IPS-20b (cell line): Measurements from ENCODE around the gene CPPED1.

Source experiments
- H3K27ac ChIP-seq: one replicate; pipeline ENCODE4 v1.5.1; 2013; ENCODE audit warnings: low read length
- H3K27me3 ChIP-seq: 2 replicates; pipeline ENCODE4 v1.6.1; 2013; ENCODE audit warnings: mild to moderate bottlenecking, low read length, inconsistent platforms; ENCODE audit not compliant: insufficient read depth
- H3K36me3 ChIP-seq: 2 replicates; pipeline ENCODE4 v1.6.1; 2013; ENCODE audit warnings: low read depth, mild to moderate bottlenecking, inconsistent platforms, low read length, moderate library complexity; ENCODE audit not compliant: insufficient read depth
- H3K4me1 ChIP-seq: 2 replicates; pipeline ENCODE4 v1.6.1; 2013; ENCODE audit warnings: mild to moderate bottlenecking, control low read depth, inconsistent platforms, low read length, moderate library complexity; ENCODE audit not compliant: insufficient read depth
- H3K4me3 ChIP-seq: 2 replicates; pipeline ENCODE4 v1.5.1; 2013; ENCODE audit warnings: mild to moderate bottlenecking, low read length, inconsistent platforms
- H3K9ac ChIP-seq: 2 replicates; pipeline ENCODE4 v1.6.1; 2013; ENCODE audit warnings: low read depth, mild to moderate bottlenecking, inconsistent platforms, low read length, moderate library complexity
- H3K9me3 ChIP-seq: 2 replicates; pipeline ENCODE4 v1.6.1; 2013; ENCODE audit warnings: mild to moderate bottlenecking, low read depth, low read length, inconsistent platforms; ENCODE audit not compliant: insufficient read depth

The CPPED1 gene

DNA sequence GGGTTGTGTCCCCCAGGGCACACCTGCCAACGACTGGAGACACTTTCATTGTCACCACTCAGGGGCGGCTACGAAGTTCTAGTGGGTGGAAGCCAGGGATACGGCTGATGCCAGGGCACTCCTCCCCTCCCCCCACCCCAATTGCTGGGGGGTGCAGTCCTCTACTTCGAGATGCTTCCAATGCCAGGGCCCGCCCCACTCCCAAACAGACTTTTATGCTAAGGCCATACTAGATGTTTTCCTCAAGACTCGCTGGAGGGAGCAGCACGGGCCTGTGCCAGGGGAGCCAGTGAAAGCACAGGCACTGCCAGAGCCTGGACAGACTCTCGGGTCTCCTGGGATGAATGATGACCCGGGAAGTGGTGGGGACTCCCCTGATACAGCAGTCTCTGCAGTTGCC lies 178.0 kb downstream of the CPPED1 start:
- Histone ChIP-seq H3K36me3 (no peaks in the 10 kb centered on the region), H3K9ac (no peak overlapping the region), H3K4me3 (no peak overlapping the region), H3K27ac (no peak overlapping the region), H3K4me1 (no peaks in the 10 kb centered on the region), H3K9me3 (no peaks in the 10 kb centered on the region), H3K27me3 (no peaks in the 10 kb centered on the region)

DNA sequence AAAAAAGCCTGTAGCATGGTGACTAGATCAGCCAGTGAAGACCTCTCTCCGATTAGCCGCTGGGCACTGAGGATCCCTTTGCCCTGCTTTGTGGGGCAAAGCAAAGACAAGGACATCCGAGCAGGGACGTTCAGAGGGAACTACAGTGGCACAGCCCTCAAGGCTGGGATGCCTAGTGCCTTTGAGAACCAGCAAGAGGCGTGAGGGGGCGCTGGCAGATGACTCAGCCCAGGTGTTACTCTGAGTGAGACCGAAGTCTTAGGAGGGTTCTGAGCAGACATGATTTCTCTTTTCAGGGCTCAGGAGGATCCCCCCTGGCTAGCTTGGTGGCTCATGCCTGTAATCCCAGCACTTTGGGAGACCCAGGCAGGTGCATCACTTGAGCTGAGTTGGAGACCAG lies 178.6 kb downstream of the CPPED1 start:
- H3K36me3 ChIP-seq, result no peaks in the 10 kb centered on the region
- no peaks in the 10 kb centered on the region for H3K4me1 ChIP-seq
- H3K4me3 ChIP-seq, result no peak overlapping the region
- H3K9me3 ChIP-seq, result no peaks in the 10 kb centered on the region
- no peak overlapping the region for H3K9ac ChIP-seq
- H3K27ac ChIP-seq, result no peak overlapping the region
- no peaks in the 10 kb centered on the region for H3K27me3 ChIP-seq

DNA sequence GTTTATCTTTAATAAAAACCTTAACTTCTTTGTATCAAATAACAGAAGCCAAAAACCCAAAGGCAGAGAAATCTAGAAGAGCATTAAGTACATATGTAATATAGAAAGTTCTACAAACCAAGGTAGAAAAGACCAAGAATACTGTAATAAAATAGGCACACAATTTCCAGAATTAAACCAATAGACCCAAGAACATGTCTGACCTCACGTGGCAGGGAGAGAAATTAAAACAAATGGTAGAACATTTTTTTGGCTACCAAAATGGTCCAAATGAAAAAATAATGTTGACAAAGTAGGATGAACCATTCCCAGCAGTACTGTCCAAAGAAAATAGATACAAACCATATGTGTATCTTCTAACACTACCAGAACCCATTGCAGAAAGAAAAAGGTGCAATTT lies 183.5 kb downstream of the CPPED1 start:
- no peaks in the 10 kb centered on the region for H3K4me1 ChIP-seq
- no peaks in the 10 kb centered on the region for H3K36me3 ChIP-seq
- no peak overlapping the region for H3K27ac ChIP-seq

DNA sequence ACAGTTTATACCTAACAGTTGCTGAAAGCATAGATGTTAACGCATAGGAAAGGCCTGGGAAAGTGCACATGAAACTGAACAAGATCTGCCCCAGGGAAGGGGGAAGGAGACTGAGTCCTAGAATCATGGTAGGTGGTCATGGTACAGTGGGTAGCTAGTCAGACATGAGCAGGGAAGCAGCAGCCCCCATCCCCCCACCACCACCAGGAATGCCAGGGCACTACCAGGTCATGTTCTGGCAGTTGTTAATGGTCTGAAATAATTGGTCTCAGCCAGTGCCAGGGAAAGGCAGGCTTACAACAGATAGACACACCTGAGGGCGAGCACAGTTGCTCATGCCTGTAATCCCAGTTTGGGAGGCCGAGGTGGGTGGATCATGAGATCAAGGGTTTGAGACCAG lies 185.2 kb downstream of the CPPED1 start:
- H3K27me3 ChIP-seq, result no peaks in the 10 kb centered on the region
- no peaks in the 10 kb centered on the region for H3K36me3 ChIP-seq
- no peaks in the 10 kb centered on the region for H3K9me3 ChIP-seq
- peaks cover 8% of the 10 kb centered on the region for H3K4me1 ChIP-seq
- H3K4me3 ChIP-seq, result no peak overlapping the region
- H3K9ac ChIP-seq, result no peak overlapping the region
- no peak overlapping the region for H3K27ac ChIP-seq

More for the DNA sequence above, 183.5 kb downstream of the CPPED1 start:
- H3K4me3 ChIP-seq, result no peak overlapping the region
- no peaks in the 10 kb centered on the region for H3K9me3 ChIP-seq
- H3K27me3 ChIP-seq, result no peaks in the 10 kb centered on the region
- no peak overlapping the region for H3K9ac ChIP-seq

DNA sequence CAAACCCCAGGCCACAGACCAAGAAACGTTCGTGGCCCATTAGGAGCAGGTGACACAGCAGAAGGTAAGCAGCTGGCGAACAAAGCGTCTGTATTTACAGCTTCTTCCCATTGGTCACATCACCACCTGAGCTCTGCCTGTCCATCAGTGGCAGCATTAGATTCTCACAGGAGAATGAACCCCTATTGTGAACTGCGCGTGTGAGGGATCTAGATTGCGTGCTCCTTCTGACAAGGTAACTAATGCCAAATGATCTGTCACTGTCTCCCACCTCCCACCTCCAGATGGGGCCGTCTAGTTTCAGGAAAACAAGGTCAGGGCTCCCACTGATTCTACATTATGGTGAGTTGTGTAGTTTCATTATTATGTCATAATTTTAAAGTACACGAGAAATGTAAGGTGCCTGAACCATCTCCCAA lies 186.3 kb downstream of the CPPED1 start:
- no peak overlapping the region for H3K27ac ChIP-seq
- H3K9ac ChIP-seq, result no peak overlapping the region
- H3K36me3 ChIP-seq, result no peaks in the 10 kb centered on the region
- no peaks in the 10 kb centered on the region; the same call in 1 of the 2 replicates for H3K27me3 ChIP-seq
- H3K9me3 ChIP-seq, result no peaks in the 10 kb centered on the region
- no peak overlapping the region for H3K4me3 ChIP-seq
- peaks cover 18% of the 10 kb centered on the region for H3K4me1 ChIP-seq

DNA sequence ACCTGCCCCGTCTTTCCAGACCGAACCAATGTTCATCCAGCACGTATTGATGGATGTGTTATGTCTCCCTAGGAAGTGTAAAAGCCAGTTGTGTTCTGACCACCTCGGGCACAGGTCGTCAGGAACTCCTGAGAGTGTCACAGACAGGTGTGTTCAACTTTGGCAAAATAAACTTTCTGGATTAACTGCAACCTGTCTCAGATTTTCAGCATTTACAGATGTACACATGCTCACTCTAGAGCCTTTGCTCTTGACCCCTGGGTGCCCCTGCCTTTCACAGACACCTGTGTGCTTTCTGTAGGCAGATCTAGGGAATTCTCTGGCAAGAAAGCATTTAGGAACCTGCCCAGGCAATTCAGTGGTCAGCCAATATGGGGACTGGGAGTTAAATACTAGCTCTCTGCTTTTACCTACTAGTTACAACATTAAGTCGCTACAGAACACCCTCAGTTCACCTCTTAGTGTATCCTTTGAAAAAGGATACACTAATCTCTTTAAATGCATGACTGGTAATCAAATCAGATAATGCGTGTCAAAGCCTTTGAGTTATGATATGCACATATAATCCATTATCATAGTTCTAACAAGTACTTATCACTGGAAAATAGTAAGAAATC lies 188.9 kb downstream of the CPPED1 start:
- Histone ChIP-seq H3K27me3 (no peaks in the 10 kb centered on the region; the same call in 1 of the 2 replicates), H3K9ac (no peak overlapping the region), H3K9me3 (no peaks in the 10 kb centered on the region), H3K36me3 (no peaks in the 10 kb centered on the region), H3K4me3 (no peak overlapping the region), H3K4me1 (peaks cover 18% of the 10 kb centered on the region), H3K27ac (no peak overlapping the region)

DNA sequence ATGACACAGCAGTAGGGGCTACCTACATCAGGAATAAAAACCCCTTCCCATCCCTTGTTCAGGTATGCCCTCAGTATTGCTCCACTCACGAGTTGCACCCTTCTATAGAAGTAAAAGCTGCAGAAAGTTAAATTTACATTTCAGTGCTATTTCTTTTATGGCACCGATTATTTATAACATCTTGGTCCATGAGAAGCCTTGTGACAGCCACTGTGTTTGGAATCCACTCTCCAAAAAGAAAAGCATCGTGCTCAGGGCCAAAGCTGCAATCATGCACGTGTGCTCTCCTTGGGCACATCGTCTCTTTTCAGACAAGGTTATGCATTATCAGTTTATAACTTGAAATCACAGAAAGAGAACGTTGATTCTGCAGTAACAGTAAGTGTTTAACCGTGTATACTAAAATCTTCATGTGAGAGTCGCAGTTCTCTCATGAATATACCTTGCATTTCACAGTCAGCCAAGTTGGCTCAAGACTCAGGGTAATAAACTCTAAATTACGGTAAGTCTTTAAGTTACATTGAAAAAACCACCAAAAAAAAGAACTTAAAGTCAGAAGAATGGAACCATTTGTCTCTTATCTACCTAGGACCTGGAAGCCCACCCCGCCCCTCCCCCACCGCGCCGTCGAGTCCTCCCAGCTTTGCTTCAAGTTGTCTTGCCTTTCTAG lies 189.6 kb downstream of the CPPED1 start:
- no peaks in the 10 kb centered on the region for H3K9me3 ChIP-seq
- H3K4me1 ChIP-seq, result peaks cover 18% of the 10 kb centered on the region
- no peak overlapping the region for H3K27ac ChIP-seq
- H3K9ac ChIP-seq, result no peak overlapping the region
- no peak overlapping the region for H3K4me3 ChIP-seq
- H3K27me3 ChIP-seq, result no peaks in the 10 kb centered on the region; the same call in 1 of the 2 replicates
- H3K36me3 ChIP-seq, result no peaks in the 10 kb centered on the region

DNA sequence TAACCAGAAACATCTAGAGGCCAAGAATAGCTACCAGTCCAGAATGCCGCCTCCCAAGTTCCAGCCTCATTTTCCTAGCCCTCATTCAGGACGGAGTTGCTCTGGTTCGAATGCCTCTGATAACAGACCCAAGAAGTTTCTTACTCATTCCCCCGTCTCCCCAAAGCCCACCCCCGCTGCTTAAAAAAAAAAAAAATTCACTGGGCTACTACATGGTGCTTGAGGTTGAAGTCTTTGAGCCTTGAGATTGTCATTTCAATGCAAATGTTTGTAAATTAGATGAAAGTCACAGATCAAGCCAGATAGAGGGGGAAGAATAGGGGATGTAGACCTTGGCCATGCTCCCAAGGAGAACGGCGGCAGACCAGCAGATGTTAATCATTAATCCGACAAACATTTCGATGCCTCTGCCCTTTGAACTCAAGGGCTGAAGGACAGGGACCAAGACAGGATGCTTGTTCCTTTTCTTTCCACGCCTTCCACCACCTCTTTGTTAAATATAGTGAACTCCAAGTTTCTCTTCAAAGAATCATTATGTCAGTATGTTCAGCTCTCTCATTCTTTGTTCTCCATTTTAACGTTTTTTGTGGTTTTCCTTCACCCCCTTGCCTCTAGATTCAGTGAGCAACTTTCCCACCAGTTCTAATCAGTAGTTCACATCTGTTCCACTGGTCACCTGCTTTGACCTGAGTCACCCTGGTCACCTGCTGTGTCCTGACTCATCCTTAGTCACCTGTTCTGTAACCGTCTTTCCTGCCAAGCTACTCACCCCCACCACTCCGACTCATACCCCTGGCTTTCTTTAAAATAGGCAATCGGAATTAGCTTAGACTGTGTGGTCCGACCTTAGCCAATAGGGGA lies 190.3 kb downstream of the CPPED1 start:
- Histone ChIP-seq H3K4me1 (peaks cover 18% of the 10 kb centered on the region), H3K9me3 (no peaks in the 10 kb centered on the region), H3K27ac (no peak overlapping the region), H3K4me3 (no peak overlapping the region), H3K36me3 (no peaks in the 10 kb centered on the region), H3K27me3 (no peaks in the 10 kb centered on the region; the same call in 1 of the 2 replicates), H3K9ac (no peak overlapping the region)

DNA sequence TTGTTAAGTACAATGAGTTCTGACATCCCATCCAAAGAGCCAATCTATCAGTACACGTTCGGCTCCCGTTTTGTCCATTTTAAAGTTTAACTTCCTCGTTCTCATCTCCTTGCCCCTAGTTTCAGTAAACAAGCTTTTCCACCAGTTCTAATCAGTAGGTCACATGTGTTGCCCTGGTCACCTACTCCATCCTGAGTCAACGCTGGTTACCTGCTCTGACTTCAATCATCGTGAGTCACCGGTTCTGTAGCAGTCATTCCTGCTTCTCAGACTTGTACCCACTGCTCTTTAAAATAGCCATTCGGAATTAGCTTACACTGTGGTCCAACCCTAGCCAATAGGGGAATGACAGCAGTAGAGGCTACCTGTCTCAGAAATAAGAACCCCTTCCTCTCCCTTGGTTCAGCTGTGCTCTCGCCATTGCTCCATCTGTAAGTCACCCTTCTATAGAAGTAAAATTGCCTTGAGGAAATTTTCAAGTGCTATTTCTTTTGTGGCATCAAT lies 191.0 kb downstream of the CPPED1 start:
- Histone ChIP-seq H3K9ac (no peak overlapping the region), H3K4me3 (no peak overlapping the region), H3K9me3 (no peaks in the 10 kb centered on the region), H3K4me1 (peaks cover 18% of the 10 kb centered on the region), H3K27ac (no peak overlapping the region), H3K36me3 (no peaks in the 10 kb centered on the region), H3K27me3 (no peaks in the 10 kb centered on the region; the same call in 1 of the 2 replicates)

DNA sequence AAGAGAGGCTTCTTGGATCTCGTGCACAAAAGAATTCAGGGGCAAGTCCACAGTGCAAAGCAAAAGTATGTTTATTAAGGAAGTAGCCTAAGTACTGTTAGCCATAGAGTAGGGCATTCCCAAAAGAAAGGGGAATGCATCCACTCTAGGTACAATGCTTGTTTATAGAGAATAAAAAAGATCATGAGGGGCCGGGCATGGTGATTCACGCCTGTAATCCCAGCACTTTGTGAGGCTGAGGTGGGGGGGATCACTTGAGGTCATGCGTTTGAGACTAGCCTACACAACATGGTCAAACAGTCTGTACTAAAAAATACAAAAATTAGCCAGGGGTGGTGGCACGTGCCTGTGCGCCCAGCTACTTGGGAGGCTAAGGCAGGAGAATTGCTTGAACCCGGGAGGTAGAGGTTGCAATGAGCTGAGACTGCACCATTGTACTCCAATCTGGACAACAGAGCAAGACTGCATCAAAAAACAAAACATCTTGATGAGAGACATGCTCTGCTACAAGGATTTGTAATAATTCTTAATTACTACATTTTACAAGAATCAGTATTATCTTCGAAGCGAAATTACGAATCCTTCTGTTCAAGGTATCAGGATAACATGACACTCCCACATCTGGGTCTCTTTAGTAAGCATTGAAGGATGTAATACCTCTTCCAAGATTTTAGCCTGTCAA lies 191.6 kb downstream of the CPPED1 start:
- Histone ChIP-seq H3K9ac (no peak overlapping the region), H3K27me3 (no peaks in the 10 kb centered on the region; the same call in 1 of the 2 replicates), H3K4me1 (peaks cover 18% of the 10 kb centered on the region), H3K9me3 (no peaks in the 10 kb centered on the region), H3K36me3 (no peaks in the 10 kb centered on the region), H3K4me3 (no peak overlapping the region), H3K27ac (no peak overlapping the region)

DNA sequence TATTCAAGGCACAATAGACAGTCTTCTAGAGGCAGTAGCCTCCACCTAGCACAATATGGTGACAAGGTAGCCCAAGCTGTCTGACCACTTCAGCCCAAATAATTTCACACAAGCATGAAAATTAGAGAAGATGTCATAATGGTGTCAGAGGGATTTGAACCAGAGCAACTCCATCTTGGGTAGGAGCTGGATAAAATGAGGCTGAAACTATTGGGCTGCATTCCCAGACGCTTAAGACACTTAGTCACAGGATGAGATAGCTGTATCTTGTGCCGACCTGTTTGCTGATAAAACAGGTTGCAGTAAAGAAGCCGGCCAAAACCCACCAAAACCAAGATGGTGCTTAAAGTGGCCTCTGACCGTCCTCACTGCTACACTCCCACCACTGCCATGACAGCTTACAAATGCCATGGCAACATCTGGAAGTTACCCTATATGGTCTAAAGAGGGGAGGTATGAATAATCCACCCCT lies 192.6 kb downstream of the CPPED1 start:
- Histone ChIP-seq H3K27me3 (no peaks in the 10 kb centered on the region; the same call in 1 of the 2 replicates), H3K9ac (no peak overlapping the region), H3K27ac (no peak overlapping the region), H3K4me3 (no peak overlapping the region), H3K4me1 (peaks cover 18% of the 10 kb centered on the region), H3K9me3 (no peaks in the 10 kb centered on the region), H3K36me3 (no peaks in the 10 kb centered on the region)
